Uterus (tissue), 2 donors: ENCODE measurements around the gene GGTA1.

Source experiments
- POLR2A ChIP-seq, 2 donors: fragments of 450-650 bp; IDR thresholded peaks; one replicate each; pipeline ENCODE4 v1.6.1; 2016; ENCODE audit warnings: antibody characterized with exemption in 2 of 2, mild to moderate bottlenecking in 1 of 2, moderate library complexity in 1 of 2
- TF ChIP-seq, protein P1 (sequence below), 4 experiments: fragments of 200-600 bp in 2 of 4; fragments of 450-650 bp in 2 of 4; sonication (generic) in 2 of 4; IDR thresholded peaks; one replicate each; pipeline ENCODE4 v1.5.1; 2016 to 2019; ENCODE audit warnings: antibody characterized with exemption in 4 of 4, mild to moderate bottlenecking in 2 of 4, moderate library complexity in 1 of 4

DNA sequence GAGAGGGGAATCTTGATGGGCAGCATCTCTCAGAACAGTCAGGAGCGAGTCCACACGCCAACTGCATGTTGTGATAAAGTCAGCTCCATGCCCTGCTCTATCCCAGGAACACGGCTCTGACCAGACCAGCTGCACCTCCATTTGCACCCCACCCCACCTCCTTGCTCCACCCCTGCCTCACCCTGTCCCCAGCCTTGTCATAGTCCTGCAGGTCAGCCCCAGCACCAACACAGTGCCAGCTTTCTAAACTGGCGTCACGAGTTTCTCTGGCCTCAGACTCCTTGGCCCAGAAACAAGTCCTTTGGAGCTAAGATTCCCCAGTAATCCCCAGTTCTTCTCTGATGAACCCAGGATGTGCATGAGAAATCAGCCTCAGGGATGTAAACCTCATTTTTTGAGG, 23.5 kb downstream of the GGTA1 start:
- TF ChIP-seq, protein P1, sequence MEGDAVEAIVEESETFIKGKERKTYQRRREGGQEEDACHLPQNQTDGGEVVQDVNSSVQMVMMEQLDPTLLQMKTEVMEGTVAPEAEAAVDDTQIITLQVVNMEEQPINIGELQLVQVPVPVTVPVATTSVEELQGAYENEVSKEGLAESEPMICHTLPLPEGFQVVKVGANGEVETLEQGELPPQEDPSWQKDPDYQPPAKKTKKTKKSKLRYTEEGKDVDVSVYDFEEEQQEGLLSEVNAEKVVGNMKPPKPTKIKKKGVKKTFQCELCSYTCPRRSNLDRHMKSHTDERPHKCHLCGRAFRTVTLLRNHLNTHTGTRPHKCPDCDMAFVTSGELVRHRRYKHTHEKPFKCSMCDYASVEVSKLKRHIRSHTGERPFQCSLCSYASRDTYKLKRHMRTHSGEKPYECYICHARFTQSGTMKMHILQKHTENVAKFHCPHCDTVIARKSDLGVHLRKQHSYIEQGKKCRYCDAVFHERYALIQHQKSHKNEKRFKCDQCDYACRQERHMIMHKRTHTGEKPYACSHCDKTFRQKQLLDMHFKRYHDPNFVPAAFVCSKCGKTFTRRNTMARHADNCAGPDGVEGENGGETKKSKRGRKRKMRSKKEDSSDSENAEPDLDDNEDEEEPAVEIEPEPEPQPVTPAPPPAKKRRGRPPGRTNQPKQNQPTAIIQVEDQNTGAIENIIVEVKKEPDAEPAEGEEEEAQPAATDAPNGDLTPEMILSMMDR (IDR thresholded peaks at IDR 0.05) = no peak
- TF ChIP-seq POLR2A (IDR thresholded peaks at IDR 0.05) = no peak
